ENCODE data around the gene MYH11. TPM values are rescaled to one million over a fixed set of nuclear protein-coding genes. Genes with fewer than 3 reads are reported as not detected.
A peak's percentile ranks its signal among the peaks of the same experiment; 100 is the strongest.

MYH11 gene
- total and polyA plus RNA-seq, 10 of the 15 experiments (the other 5 are each of a cell fraction or from before 2014, with no cell fraction given) = 0.01 to 1.9 (median 0.13) TPM; not detected in 1

DNA sequence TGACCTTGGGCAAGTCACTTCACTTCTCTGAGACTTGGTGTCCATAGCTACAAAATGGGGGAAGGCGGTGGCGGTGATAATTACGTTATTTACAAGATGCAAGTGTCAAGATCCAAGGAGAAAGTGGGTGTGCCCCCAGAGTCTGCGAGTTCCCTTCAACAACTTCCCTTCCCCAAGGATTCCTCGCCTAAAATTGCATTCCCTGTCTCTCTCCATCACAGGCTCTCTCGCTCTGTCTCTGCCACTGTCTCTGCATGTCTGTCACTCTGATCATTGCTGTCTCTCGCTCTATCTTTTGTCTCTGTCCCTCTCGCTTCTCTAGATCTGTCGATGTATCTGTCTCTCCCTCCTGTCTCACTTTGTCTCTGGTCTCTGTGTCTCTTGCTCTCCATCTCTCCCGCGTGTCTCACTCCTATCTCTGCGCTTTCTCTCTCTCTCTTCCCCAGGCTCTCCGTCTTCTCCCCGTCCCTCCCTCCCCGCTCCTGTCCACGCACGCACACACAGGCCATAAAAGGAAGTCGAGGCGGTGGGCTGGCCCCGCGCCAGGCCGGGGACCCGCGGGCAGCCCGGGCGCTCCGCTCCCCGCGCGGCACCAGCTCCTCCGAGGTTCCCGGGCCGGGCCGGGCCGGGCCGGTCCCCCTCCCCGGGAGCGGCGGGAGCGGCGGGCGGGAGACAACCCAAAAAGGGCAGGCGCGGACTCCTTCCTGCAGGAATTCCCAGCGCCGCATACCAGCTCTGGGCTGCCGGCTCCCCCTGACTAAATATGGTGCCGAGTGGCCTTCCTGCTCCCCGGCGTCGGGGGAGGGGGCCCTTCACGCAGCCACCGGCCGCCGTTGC lies 1.1 kb upstream of the MYH11 start:
- in situ Hi-C loops (cut with MboI) (no loop called here), intact Hi-C loops (cut with micrococcal nuclease; ENCODE audit: unreplicated experiment) (no loop called here)
- no peak for FAIRE-seq
- DNase-seq (ENCODE audit: low read depth, low spot score) = no peak
- 0 out of 2 replicates have a peak overlapping the region, but pooled peaks have one; percentile 26 for H2AFZ ChIP-seq (ENCODE audit: control insufficient read depth, low read depth, low read length)
- H4K20me1 ChIP-seq (ENCODE audit: control insufficient read depth, insufficient read depth) = no peaks in the 10 kb centered on the region
- H3K4me2 ChIP-seq (ENCODE audit: control insufficient read depth, insufficient read depth) = peak overlapping the region; percentile 59
- ChIA-PET CTCF (no interaction called here), RAD21 (ENCODE audit: unreplicated experiment) (no interaction called here), POLR2A (no interaction called here), SMC1A (ENCODE audit: uncharacterized antibody, unreplicated experiment) (no interaction called here)
- peaks cover 9 to 10% of the 10 kb centered on the region in 2 experiments for H3K27me3 ChIP-seq (replicated peaks in 1 of 2; ENCODE audit: control insufficient read depth in 2 of 2, insufficient read depth in 2 of 2, low read length in 1 of 2)
- no TSS peak for BruUV-seq (replicated peaks)
- H3K9ac ChIP-seq (ENCODE audit: control insufficient read depth, insufficient read depth, low read length) = no peak overlapping the region
- H3K27ac ChIP-seq (ENCODE audit: control insufficient read depth, insufficient read depth) = no peak overlapping the region
- no peaks in the 10 kb centered on the region for H3K79me2 ChIP-seq (ENCODE audit: control insufficient read depth, insufficient read depth, low read length)
- WGBS (ENCODE audit: insufficient coverage, insufficient replicate concordance, low lambda C conversion rate, missing lambda C conversion rate) = 13% methylated on average over 46 of the region's 55 CpGs
- peaks cover 18% of the 10 kb centered on the region; the same call in 1 of the 2 replicates for H3K4me1 ChIP-seq (ENCODE audit: control insufficient read depth, insufficient read depth, low read length)
- no peaks in the 10 kb centered on the region for H3K36me3 ChIP-seq (ENCODE audit: control insufficient read depth in 2 of 2, insufficient read depth in 2 of 2, low read length in 1 of 2)
- H3K9me3 ChIP-seq (replicated peaks; ENCODE audit: control insufficient read depth, insufficient read depth, low read length) = no peaks in the 10 kb centered on the region
- no peak overlapping the region; the same call in 1 of the 2 replicates for H3K4me3 ChIP-seq
- ATAC-seq = no peak
- TF ChIP-seq TARDBP (IDR thresholded peaks at IDR 0.05; ENCODE audit: borderline replicate concordance) (no peak), MTA3 (IDR thresholded peaks at IDR 0.05; ENCODE audit: borderline replicate concordance, low read length) (no peak), HDAC2 (IDR thresholded peaks at IDR 0.05) (no peak), ZSCAN29 (IDR thresholded peaks at IDR 0.05) (no peak), MYB (IDR thresholded peaks at IDR 0.05; ENCODE audit: borderline replicate concordance, low read depth, low read length) (no peak)
- TF ChIP-seq, protein P1, sequence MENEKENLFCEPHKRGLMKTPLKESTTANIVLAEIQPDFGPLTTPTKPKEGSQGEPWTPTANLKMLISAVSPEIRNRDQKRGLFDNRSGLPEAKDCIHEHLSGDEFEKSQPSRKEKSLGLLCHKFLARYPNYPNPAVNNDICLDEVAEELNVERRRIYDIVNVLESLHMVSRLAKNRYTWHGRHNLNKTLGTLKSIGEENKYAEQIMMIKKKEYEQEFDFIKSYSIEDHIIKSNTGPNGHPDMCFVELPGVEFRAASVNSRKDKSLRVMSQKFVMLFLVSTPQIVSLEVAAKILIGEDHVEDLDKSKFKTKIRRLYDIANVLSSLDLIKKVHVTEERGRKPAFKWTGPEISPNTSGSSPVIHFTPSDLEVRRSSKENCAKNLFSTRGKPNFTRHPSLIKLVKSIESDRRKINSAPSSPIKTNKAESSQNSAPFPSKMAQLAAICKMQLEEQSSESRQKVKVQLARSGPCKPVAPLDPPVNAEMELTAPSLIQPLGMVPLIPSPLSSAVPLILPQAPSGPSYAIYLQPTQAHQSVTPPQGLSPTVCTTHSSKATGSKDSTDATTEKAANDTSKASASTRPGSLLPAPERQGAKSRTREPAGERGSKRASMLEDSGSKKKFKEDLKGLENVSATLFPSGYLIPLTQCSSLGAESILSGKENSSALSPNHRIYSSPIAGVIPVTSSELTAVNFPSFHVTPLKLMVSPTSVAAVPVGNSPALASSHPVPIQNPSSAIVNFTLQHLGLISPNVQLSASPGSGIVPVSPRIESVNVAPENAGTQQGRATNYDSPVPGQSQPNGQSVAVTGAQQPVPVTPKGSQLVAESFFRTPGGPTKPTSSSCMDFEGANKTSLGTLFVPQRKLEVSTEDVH (IDR thresholded peaks at IDR 0.05; ENCODE audit: low read depth, partially characterized antibody) = no peak
- TF ChIP-seq, protein P2, sequence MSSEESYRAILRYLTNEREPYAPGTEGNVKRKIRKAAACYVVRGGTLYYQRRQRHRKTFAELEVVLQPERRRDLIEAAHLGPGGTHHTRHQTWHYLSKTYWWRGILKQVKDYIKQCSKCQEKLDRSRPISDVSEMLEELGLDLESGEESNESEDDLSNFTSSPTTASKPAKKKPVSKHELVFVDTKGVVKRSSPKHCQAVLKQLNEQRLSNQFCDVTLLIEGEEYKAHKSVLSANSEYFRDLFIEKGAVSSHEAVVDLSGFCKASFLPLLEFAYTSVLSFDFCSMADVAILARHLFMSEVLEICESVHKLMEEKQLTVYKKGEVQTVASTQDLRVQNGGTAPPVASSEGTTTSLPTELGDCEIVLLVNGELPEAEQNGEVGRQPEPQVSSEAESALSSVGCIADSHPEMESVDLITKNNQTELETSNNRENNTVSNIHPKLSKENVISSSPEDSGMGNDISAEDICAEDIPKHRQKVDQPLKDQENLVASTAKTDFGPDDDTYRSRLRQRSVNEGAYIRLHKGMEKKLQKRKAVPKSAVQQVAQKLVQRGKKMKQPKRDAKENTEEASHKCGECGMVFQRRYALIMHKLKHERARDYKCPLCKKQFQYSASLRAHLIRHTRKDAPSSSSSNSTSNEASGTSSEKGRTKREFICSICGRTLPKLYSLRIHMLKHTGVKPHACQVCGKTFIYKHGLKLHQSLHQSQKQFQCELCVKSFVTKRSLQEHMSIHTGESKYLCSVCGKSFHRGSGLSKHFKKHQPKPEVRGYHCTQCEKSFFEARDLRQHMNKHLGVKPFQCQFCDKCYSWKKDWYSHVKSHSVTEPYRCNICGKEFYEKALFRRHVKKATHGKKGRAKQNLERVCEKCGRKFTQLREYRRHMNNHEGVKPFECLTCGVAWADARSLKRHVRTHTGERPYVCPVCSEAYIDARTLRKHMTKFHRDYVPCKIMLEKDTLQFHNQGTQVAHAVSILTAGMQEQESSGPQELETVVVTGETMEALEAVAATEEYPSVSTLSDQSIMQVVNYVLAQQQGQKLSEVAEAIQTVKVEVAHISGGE (CRISPR knock-in tag; IDR thresholded peaks at IDR 0.05) = no peak
- TF ChIP-seq, protein P3, sequence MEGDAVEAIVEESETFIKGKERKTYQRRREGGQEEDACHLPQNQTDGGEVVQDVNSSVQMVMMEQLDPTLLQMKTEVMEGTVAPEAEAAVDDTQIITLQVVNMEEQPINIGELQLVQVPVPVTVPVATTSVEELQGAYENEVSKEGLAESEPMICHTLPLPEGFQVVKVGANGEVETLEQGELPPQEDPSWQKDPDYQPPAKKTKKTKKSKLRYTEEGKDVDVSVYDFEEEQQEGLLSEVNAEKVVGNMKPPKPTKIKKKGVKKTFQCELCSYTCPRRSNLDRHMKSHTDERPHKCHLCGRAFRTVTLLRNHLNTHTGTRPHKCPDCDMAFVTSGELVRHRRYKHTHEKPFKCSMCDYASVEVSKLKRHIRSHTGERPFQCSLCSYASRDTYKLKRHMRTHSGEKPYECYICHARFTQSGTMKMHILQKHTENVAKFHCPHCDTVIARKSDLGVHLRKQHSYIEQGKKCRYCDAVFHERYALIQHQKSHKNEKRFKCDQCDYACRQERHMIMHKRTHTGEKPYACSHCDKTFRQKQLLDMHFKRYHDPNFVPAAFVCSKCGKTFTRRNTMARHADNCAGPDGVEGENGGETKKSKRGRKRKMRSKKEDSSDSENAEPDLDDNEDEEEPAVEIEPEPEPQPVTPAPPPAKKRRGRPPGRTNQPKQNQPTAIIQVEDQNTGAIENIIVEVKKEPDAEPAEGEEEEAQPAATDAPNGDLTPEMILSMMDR (IDR thresholded peaks at IDR 0.05 in 2 of 3, conservative IDR thresholded peaks at IDR 0.05 in 1 of 3; ENCODE audit: control insufficient read depth in 2 of 3, extremely low read depth in 1 of 3, insufficient read depth in 1 of 3, low read depth in 3 of 3, low read length in 3 of 3) = no peak
- TF ChIP-seq, protein P4, sequence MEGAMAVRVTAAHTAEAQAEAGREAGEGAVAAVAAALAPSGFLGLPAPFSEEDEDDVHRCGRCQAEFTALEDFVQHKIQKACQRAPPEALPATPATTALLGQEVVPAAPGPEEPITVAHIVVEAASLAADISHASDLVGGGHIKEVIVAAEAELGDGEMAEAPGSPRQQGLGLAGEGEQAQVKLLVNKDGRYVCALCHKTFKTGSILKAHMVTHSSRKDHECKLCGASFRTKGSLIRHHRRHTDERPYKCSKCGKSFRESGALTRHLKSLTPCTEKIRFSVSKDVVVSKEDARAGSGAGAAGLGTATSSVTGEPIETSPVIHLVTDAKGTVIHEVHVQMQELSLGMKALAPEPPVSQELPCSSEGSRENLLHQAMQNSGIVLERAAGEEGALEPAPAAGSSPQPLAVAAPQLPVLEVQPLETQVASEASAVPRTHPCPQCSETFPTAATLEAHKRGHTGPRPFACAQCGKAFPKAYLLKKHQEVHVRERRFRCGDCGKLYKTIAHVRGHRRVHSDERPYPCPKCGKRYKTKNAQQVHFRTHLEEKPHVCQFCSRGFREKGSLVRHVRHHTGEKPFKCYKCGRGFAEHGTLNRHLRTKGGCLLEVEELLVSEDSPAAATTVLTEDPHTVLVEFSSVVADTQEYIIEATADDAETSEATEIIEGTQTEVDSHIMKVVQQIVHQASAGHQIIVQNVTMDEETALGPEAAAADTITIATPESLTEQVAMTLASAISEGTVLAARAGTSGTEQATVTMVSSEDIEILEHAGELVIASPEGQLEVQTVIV (IDR thresholded peaks at IDR 0.05; ENCODE audit: borderline replicate concordance, partially characterized antibody) = no peak
- TF ChIP-seq, protein P5, sequence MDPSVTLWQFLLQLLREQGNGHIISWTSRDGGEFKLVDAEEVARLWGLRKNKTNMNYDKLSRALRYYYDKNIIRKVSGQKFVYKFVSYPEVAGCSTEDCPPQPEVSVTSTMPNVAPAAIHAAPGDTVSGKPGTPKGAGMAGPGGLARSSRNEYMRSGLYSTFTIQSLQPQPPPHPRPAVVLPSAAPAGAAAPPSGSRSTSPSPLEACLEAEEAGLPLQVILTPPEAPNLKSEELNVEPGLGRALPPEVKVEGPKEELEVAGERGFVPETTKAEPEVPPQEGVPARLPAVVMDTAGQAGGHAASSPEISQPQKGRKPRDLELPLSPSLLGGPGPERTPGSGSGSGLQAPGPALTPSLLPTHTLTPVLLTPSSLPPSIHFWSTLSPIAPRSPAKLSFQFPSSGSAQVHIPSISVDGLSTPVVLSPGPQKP (IDR thresholded peaks at IDR 0.05; ENCODE audit: low read depth, low read length) = no peak
